Lower lobe of right lung (tissue), 2 donors: ENCODE measurements around the gene ANKRD11. TPM values are rescaled to one million over a fixed set of nuclear protein-coding genes. Genes with fewer than 3 reads are reported as not detected.
"Not testable (repeated sequence)": the region's sequence is repeated elsewhere in the genome, so short reads cannot be mapped to it uniquely, and the experiment has no call there.

ENCODE experiments used
- ATAC-seq, 2 donors: fragments of 200-7000 bp; cut with Tn5 transposase; one replicate each; pipeline ENCODE4 v1.9.1; 2020 to 2022; ENCODE audit warnings: mild to moderate bottlenecking in 2 of 2, moderate library complexity in 2 of 2
- DNase-seq: peaks from one replicate; pipeline ENCODE4 v3.0.0-alpha.2; 2020
- H3K27ac ChIP-seq: fragments of 200-600 bp; one replicate; pipeline ENCODE4 v1.8.0; 2022
- H3K27me3 ChIP-seq: fragments of 200-600 bp; one replicate; pipeline ENCODE4 v1.8.0; 2022; ENCODE audit warnings: low read depth
- H3K36me3 ChIP-seq: fragments of 200-600 bp; one replicate; pipeline ENCODE4 v1.8.0; 2022; ENCODE audit warnings: mild to moderate bottlenecking
- H3K4me1 ChIP-seq: fragments of 200-600 bp; one replicate; pipeline ENCODE4 v1.8.0; 2022
- H3K4me3 ChIP-seq: fragments of 200-600 bp; one replicate; pipeline ENCODE4 v1.8.0; 2022; ENCODE audit warnings: mild to moderate bottlenecking
- H3K9me3 ChIP-seq: fragments of 200-600 bp; one replicate; pipeline ENCODE4 v1.8.0; 2022
- CTCF ChIP-seq: fragments of 200-600 bp; IDR thresholded peaks from one replicate; pipeline ENCODE4 v1.8.0; 2022; ENCODE audit warnings: antibody characterized with exemption, mild to moderate bottlenecking
- intact Hi-C: fragments of 100-400 bp; cut with DNase I; formaldehyde crosslinking; loops from one replicate; pipeline ENCODE4 v1.11.0; 2022
- total RNA-seq: library from RNA; stranded (reverse); fragmentation: NEBNext Ultra II Directional; extraction: Animal tissue kit (Norgen Biotek cat#: 25700); gene quantifications from one replicate; pipeline ENCODE4 v1.2.1, GENCODE V29; 2021
- donor health status: DM: no; HTN: yes; CAD: no; lungs with severe emphysema.

Gene ANKRD11
- total RNA-seq, 1 donor from 2014 or later = 127 TPM

GRCh38 chr16:89458967-89459366 is 31.4 kb downstream of the ANKRD11 start:
- Histone ChIP-seq H3K9me3 (no peaks in the 10 kb centered on the region), H3K4me1 (peaks cover 10% of the 10 kb centered on the region), H3K27ac (no peak overlapping the region), H3K36me3 (no peaks in the 10 kb centered on the region), H3K4me3 (no peak overlapping the region), H3K27me3 (no peaks in the 10 kb centered on the region)
- no peak for TF ChIP-seq CTCF
- intact Hi-C loops = no loop called here
- ATAC-seq = no peak
- no peak for DNase-seq

GRCh38 chr16:89458551-89458950 is 31.8 kb downstream of the ANKRD11 start:
- DNase-seq (no peak), ATAC-seq (no peak)
- Histone ChIP-seq H3K9me3 (no peaks in the 10 kb centered on the region), H3K27me3 (no peaks in the 10 kb centered on the region), H3K4me1 (peaks cover 14% of the 10 kb centered on the region), H3K27ac (no peak overlapping the region), H3K36me3 (no peaks in the 10 kb centered on the region), H3K4me3 (no peak overlapping the region)
- intact Hi-C loops = no loop called here
- no peak for TF ChIP-seq CTCF

GRCh38 chr16:89456419-89456959 is 33.9 kb downstream of the ANKRD11 start:
- intact Hi-C loops = no loop called here
- DNase-seq (no peak), ATAC-seq (no peak)
- Histone ChIP-seq H3K9me3 (no peaks in the 10 kb centered on the region), H3K27ac (no peak overlapping the region), H3K4me1 (peaks cover 33% of the 10 kb centered on the region), H3K36me3 (no peaks in the 10 kb centered on the region), H3K27me3 (no peaks in the 10 kb centered on the region), H3K4me3 (no peak overlapping the region)
- no peak for TF ChIP-seq CTCF

GRCh38 chr16:89455692-89456091 is 34.7 kb downstream of the ANKRD11 start:
- H3K27ac ChIP-seq = no peak overlapping the region
- H3K4me3 ChIP-seq = no peak overlapping the region
- H3K9me3 ChIP-seq = no peaks in the 10 kb centered on the region
- intact Hi-C loops = no loop called here
- H3K27me3 ChIP-seq = no peaks in the 10 kb centered on the region
- DNase-seq = no peak
- no peak for ATAC-seq
- no peak for TF ChIP-seq CTCF
- no peaks in the 10 kb centered on the region for H3K36me3 ChIP-seq
- peaks cover 40% of the 10 kb centered on the region for H3K4me1 ChIP-seq

GRCh38 chr16:89455178-89455577 is 35.2 kb downstream of the ANKRD11 start:
- Histone ChIP-seq H3K36me3 (no peaks in the 10 kb centered on the region), H3K4me3 (no peak overlapping the region), H3K4me1 (peaks cover 45% of the 10 kb centered on the region), H3K27me3 (no peaks in the 10 kb centered on the region), H3K9me3 (no peaks in the 10 kb centered on the region), H3K27ac (no peak overlapping the region)
- DNase-seq = no peak
- TF ChIP-seq CTCF = no peak
- intact Hi-C loops = no loop called here
- no peak for ATAC-seq

GRCh38 chr16:89454378-89455125 is 35.8 kb downstream of the ANKRD11 start:
- H3K27me3 ChIP-seq, ATAC-seq, H3K9me3 ChIP-seq, intact Hi-C loops, H3K4me3 ChIP-seq, DNase-seq, H3K36me3 ChIP-seq: not testable (repeated sequence)
- H3K27ac ChIP-seq = peak overlapping the region; percentile 61
- peaks cover 51% of the 10 kb centered on the region for H3K4me1 ChIP-seq
